ENCODE data around the gene MVK. TPM values are rescaled to one million over a fixed set of nuclear protein-coding genes. Genes with fewer than 3 reads are reported as not detected.

The MVK gene
- polyA plus RNA-seq, 4 donors: 15.1 to 36.4 (median 16.1) TPM

DNA sequence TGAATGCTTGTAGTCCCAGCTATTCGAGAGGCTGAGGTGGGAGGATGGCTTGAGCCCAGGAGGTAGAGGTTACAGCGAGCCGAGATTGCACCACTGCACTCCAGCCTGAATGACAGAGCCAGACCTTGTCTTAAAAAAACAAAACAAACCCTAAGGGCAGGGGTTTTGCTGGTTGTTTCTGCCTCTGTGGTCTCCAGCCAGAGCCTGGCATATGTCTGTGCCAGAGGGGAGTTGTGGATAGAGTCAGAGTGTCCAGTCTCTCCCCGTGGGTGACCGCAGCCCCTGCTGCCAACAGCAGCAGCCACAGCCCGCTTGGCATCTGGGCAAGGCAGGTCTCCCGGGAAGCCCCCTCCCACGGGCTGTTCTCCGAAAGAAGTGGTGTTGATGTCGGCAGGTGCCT is 37.6 kb downstream of the MVK start:
- H3K9me3 ChIP-seq (ENCODE audit: control insufficient read depth in 2 of 2, insufficient read depth in 1 of 2, low read depth in 1 of 2, low read length in 1 of 2): no peaks in the 10 kb centered on the region
- WGBS, 3 donors: 75 to 79% (median 78%) methylated on average over 10 of the region's 10 CpGs
- no peak overlapping the region for H3K4me3 ChIP-seq (ENCODE audit: low read depth in 1 of 3, low read length in 3 of 3)
- H3K36me3 ChIP-seq (ENCODE audit: control insufficient read depth in 3 of 3, insufficient read depth in 2 of 3, low read depth in 1 of 3, low read length in 3 of 3): no peaks in the 10 kb centered on the region
- H3K4me1 ChIP-seq (ENCODE audit: control insufficient read depth in 3 of 3, insufficient read depth in 2 of 3, low read depth in 1 of 3, low read length in 2 of 3): peaks cover 0 to 6% (median 0%) of the 10 kb centered on the region in 3 donors
- H3K27ac ChIP-seq (ENCODE audit: low read depth in 1 of 3, low read length in 2 of 3): no peak overlapping the region
- peaks cover 0 to 8% (median 2%) of the 10 kb centered on the region in 3 donors for H3K27me3 ChIP-seq (ENCODE audit: control insufficient read depth in 3 of 3, insufficient read depth in 3 of 3, low read length in 3 of 3)
- DNase-seq (no peak), FAIRE-seq (no peak)

- DNase-seq: no peak
- WGBS, 3 donors: 87 to 93% (median 93%) methylated on average over 3 of the region's 3 CpGs
- Histone ChIP-seq H3K27ac (ENCODE audit: low read depth in 1 of 3, low read length in 2 of 3) (no peak overlapping the region), H3K9me3 (ENCODE audit: control insufficient read depth in 2 of 2, insufficient read depth in 1 of 2, low read depth in 1 of 2, low read length in 1 of 2) (no peaks in the 10 kb centered on the region), H3K27me3 (ENCODE audit: control insufficient read depth in 3 of 3, insufficient read depth in 3 of 3, low read length in 3 of 3) (peaks cover 0 to 8% (median 2%) of the 10 kb centered on the region in 3 donors), H3K4me3 (ENCODE audit: low read depth in 1 of 3, low read length in 3 of 3) (no peak overlapping the region), H3K4me1 (ENCODE audit: control insufficient read depth in 3 of 3, insufficient read depth in 2 of 3, low read depth in 1 of 3, low read length in 2 of 3) (no peaks in the 10 kb centered on the region), H3K36me3 (ENCODE audit: control insufficient read depth in 3 of 3, insufficient read depth in 2 of 3, low read depth in 1 of 3, low read length in 3 of 3) (no peaks in the 10 kb centered on the region)
- FAIRE-seq: no peak
Measured at GRCh38 chr12:109612003-109612402, 38.4 kb downstream of the MVK start.

DNA sequence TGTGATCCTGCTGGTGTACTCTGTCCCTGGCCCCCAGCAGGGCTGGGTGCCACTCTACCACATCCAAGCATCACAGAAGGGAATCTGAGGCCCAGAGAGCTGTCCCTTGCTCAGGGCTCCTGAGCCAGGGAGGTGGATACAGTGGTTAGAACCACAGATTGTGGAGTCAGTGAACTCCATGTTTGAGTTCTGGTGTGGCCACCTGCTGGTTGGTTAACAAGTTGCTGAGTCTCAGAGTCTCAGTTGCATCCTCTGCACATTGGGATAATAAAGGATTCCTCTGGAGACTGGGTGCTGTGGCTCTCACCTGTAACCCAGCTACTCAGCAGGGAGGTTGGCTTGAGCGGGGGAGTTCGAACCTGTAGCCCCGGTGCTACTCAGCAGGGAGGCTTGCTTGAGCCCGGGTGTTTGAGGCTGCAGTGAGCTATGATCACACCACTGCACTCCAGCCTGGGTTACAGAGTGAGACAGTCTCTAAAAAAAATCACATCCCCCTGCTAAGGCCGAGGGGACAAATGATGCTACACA is 39.4 kb downstream of the MVK start:
- Histone ChIP-seq H3K36me3 (ENCODE audit: control insufficient read depth in 3 of 3, insufficient read depth in 2 of 3, low read depth in 1 of 3, low read length in 3 of 3) (no peaks in the 10 kb centered on the region), H3K27ac (ENCODE audit: low read depth in 1 of 3, low read length in 2 of 3) (no peak overlapping the region), H3K9me3 (ENCODE audit: control insufficient read depth in 2 of 2, insufficient read depth in 1 of 2, low read depth in 1 of 2, low read length in 1 of 2) (no peaks in the 10 kb centered on the region), H3K4me1 (ENCODE audit: control insufficient read depth in 3 of 3, insufficient read depth in 2 of 3, low read depth in 1 of 3, low read length in 2 of 3) (no peaks in the 10 kb centered on the region), H3K4me3 (ENCODE audit: low read depth in 1 of 3, low read length in 3 of 3) (no peak overlapping the region), H3K27me3 (ENCODE audit: control insufficient read depth in 3 of 3, insufficient read depth in 3 of 3, low read length in 3 of 3) (peaks cover 0 to 8% (median 2%) of the 10 kb centered on the region in 3 donors)
- FAIRE-seq: no peak
- WGBS, 3 donors: 65 to 77% (median 75%) methylated on average over 5 of the region's 5 CpGs
- DNase-seq: peak in 1 of 2 donors; percentile 20

DNA sequence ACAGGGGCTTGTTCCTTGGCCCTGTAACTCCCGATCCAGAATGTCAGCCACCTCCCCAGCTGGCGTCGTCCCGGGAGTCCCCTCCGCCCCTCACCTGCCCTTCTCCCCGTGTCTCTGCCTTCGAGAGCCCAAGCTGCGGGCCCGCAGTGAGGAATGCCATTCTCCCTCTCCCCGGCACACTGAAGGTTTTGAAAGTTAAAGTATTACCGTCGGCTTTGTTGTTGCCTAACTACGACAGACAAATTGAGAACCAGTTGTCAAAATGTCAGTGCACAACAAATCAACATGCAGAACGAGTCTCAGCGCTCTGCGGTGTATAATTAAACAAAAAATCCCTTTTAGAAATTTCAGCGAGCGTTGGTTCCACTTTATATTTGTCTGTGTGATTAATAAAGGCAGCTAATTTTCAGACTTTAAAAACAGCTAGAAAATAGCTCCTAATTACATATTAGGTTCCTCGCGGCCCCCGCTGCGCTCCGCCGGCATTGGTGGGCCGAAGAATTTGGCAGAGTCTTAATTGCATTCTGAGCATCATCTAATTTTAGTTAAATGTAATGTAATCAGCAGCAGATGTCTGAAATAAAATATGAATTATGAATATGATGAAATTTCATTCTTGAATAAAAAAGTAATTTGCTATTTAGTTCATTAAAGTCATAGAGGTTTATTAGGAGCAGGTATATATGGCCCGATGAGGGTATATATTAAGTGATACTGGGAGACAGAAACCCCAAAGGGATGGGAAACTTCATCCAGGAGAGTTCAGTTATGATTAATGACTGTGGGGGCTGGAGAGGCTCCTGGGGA is 40.3 kb downstream of the MVK start:
- H3K4me1 ChIP-seq (ENCODE audit: control insufficient read depth in 3 of 3, insufficient read depth in 2 of 3, low read depth in 1 of 3, low read length in 2 of 3): no peaks in the 10 kb centered on the region
- FAIRE-seq (no peak), DNase-seq (no peak)
- H3K36me3 ChIP-seq (ENCODE audit: control insufficient read depth in 3 of 3, insufficient read depth in 2 of 3, low read depth in 1 of 3, low read length in 3 of 3): no peaks in the 10 kb centered on the region
- no peaks in the 10 kb centered on the region for H3K9me3 ChIP-seq (ENCODE audit: control insufficient read depth in 2 of 2, insufficient read depth in 1 of 2, low read depth in 1 of 2, low read length in 1 of 2)
- H3K27me3 ChIP-seq (ENCODE audit: control insufficient read depth in 3 of 3, insufficient read depth in 3 of 3, low read length in 3 of 3): peaks cover 0 to 8% (median 2%) of the 10 kb centered on the region in 3 donors
- H3K27ac ChIP-seq (ENCODE audit: low read depth in 1 of 3, low read length in 2 of 3): no peak overlapping the region
- 70 to 83% (median 83%) methylated on average over 26 of the region's 26 CpGs for WGBS, 3 donors
- no peak overlapping the region for H3K4me3 ChIP-seq (ENCODE audit: low read depth in 1 of 3, low read length in 3 of 3)

DNA sequence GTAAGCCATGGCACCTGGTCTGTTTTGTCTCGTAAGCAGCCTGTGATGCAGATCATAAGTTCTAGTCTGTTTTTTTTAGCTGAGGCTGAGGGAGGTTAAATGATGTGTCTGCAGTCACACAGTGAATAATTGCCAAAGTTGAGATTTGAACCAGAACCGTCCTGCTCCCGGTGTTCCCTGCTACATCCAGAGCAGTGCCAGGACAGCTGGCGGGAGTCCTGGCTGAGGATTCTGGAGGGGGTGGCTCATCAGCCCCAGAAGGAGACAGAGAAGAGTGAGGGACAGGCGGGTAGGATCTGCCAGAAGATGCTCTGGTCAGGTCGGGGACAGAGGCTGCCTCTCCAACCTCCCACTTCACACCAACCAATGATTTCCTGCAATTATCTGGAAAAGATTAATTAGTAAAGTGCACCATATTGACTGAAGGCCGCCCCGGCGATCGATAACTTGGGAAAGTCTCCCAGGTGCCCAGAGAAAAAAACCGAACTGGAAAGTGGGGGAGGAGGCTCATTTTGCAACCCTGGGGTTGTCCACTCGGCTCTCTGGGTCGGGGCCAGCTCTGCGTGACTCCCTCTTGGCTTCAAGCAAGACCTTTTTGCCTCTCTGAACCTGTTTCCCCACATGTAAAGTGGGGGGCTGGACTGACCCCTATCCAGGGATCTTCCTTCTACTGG is 42.1 kb downstream of the MVK start:
- Histone ChIP-seq H3K27ac (ENCODE audit: low read depth in 1 of 3, low read length in 2 of 3) (no peak overlapping the region), H3K4me3 (ENCODE audit: low read depth in 1 of 3, low read length in 3 of 3) (no peak overlapping the region), H3K4me1 (ENCODE audit: control insufficient read depth in 3 of 3, insufficient read depth in 2 of 3, low read depth in 1 of 3, low read length in 2 of 3) (no peaks in the 10 kb centered on the region), H3K27me3 (ENCODE audit: control insufficient read depth in 3 of 3, insufficient read depth in 3 of 3, low read length in 3 of 3) (peaks cover 0 to 8% (median 2%) of the 10 kb centered on the region in 3 donors), H3K9me3 (ENCODE audit: control insufficient read depth in 2 of 2, insufficient read depth in 1 of 2, low read depth in 1 of 2, low read length in 1 of 2) (no peaks in the 10 kb centered on the region), H3K36me3 (ENCODE audit: control insufficient read depth in 3 of 3, insufficient read depth in 2 of 3, low read depth in 1 of 3, low read length in 3 of 3) (no peaks in the 10 kb centered on the region)
- WGBS, 3 donors: 56 to 64% (median 63%) methylated on average over 14 of the region's 14 CpGs
- no peak for DNase-seq
- no peak for FAIRE-seq

- no peak overlapping the region for H3K4me3 ChIP-seq (ENCODE audit: low read depth in 1 of 3, low read length in 3 of 3)
- no peak overlapping the region for H3K27ac ChIP-seq (ENCODE audit: low read depth in 1 of 3, low read length in 2 of 3)
- DNase-seq (no peak), FAIRE-seq (no peak)
- peaks cover 0 to 15% (median 2%) of the 10 kb centered on the region in 3 donors for H3K27me3 ChIP-seq (ENCODE audit: control insufficient read depth in 3 of 3, insufficient read depth in 3 of 3, low read length in 3 of 3)
- no peaks in the 10 kb centered on the region for H3K9me3 ChIP-seq (ENCODE audit: control insufficient read depth in 2 of 2, insufficient read depth in 1 of 2, low read depth in 1 of 2, low read length in 1 of 2)
- WGBS, 3 donors: 77 to 80% (median 79%) methylated on average over 10 of the region's 10 CpGs
- peaks cover 0 to 9% (median 0%) of the 10 kb centered on the region in 3 donors for H3K4me1 ChIP-seq (ENCODE audit: control insufficient read depth in 3 of 3, insufficient read depth in 2 of 3, low read depth in 1 of 3, low read length in 2 of 3)
- no peaks in the 10 kb centered on the region for H3K36me3 ChIP-seq (ENCODE audit: control insufficient read depth in 3 of 3, insufficient read depth in 2 of 3, low read depth in 1 of 3, low read length in 3 of 3)
Measured at GRCh38 chr12:109617491-109617890, 43.9 kb downstream of the MVK start.

- WGBS, 3 donors: 82 to 90% (median 85%) methylated on average over 5 of the region's 5 CpGs
- H3K4me1 ChIP-seq (ENCODE audit: control insufficient read depth in 3 of 3, insufficient read depth in 2 of 3, low read depth in 1 of 3, low read length in 2 of 3): peaks cover 0 to 10% (median 0%) of the 10 kb centered on the region in 3 donors
- H3K9me3 ChIP-seq (ENCODE audit: control insufficient read depth in 2 of 2, insufficient read depth in 1 of 2, low read depth in 1 of 2, low read length in 1 of 2): no peaks in the 10 kb centered on the region
- H3K27ac ChIP-seq (ENCODE audit: low read depth in 1 of 3, low read length in 2 of 3): no peak overlapping the region
- FAIRE-seq (no peak), DNase-seq (no peak)
- no peaks in the 10 kb centered on the region for H3K36me3 ChIP-seq (ENCODE audit: control insufficient read depth in 3 of 3, insufficient read depth in 2 of 3, low read depth in 1 of 3, low read length in 3 of 3)
- H3K27me3 ChIP-seq (ENCODE audit: control insufficient read depth in 3 of 3, insufficient read depth in 3 of 3, low read length in 3 of 3): peaks cover 0 to 12% (median 2%) of the 10 kb centered on the region in 3 donors
- no peak overlapping the region for H3K4me3 ChIP-seq (ENCODE audit: low read depth in 1 of 3, low read length in 3 of 3)
Measured at GRCh38 chr12:109618082-109618481, 44.5 kb downstream of the MVK start.

- H3K27ac ChIP-seq (ENCODE audit: low read depth in 1 of 3, low read length in 2 of 3): no peak overlapping the region
- no peak overlapping the region for H3K4me3 ChIP-seq (ENCODE audit: low read depth in 1 of 3, low read length in 3 of 3)
- no peaks in the 10 kb centered on the region for H3K9me3 ChIP-seq (ENCODE audit: control insufficient read depth in 2 of 2, insufficient read depth in 1 of 2, low read depth in 1 of 2, low read length in 1 of 2)
- H3K36me3 ChIP-seq (ENCODE audit: control insufficient read depth in 3 of 3, insufficient read depth in 2 of 3, low read depth in 1 of 3, low read length in 3 of 3): no peaks in the 10 kb centered on the region
- H3K4me1 ChIP-seq (ENCODE audit: control insufficient read depth in 3 of 3, insufficient read depth in 2 of 3, low read depth in 1 of 3, low read length in 2 of 3): peaks cover 0 to 10% (median 0%) of the 10 kb centered on the region in 3 donors
- peaks cover 0 to 6% (median 2%) of the 10 kb centered on the region in 3 donors for H3K27me3 ChIP-seq (ENCODE audit: control insufficient read depth in 3 of 3, insufficient read depth in 3 of 3, low read length in 3 of 3)
- FAIRE-seq (no peak), DNase-seq (no peak)
- 85 to 92% (median 90%) methylated on average over 8 of the region's 8 CpGs for WGBS, 3 donors
Measured at GRCh38 chr12:109619002-109619604, 45.5 kb downstream of the MVK start.
